Lower leg skin (tissue), 3 donors: ENCODE data around the gene POLR1B.

Source experiments
- CTCF ChIP-seq, 3 donors: fragments of 450-650 bp; IDR thresholded peaks; one replicate each; pipeline ENCODE4 v1.5.1; 2016; ENCODE audit warnings: antibody characterized with exemption in 3 of 3, mild to moderate bottlenecking in 3 of 3, moderate library complexity in 2 of 3
- POLR2A ChIP-seq, 2 donors: fragments of 450-650 bp; IDR thresholded peaks; one replicate each; pipeline ENCODE4 v1.6.1; 2016 to 2017; ENCODE audit warnings: antibody characterized with exemption in 2 of 2, mild to moderate bottlenecking in 1 of 2, moderate library complexity in 1 of 2

GRCh38 chr2:112601754-112602153, 59.5 kb downstream of the POLR1B start:
- TF ChIP-seq CTCF (IDR thresholded peaks at IDR 0.05) (no peak), POLR2A (IDR thresholded peaks at IDR 0.05) (no peak)
